HL-60 (cell line): ENCODE data around the gene NXNL1.

Experiments used
- DNase-seq, 2 experiments: peaks; one replicate each; pipeline ENCODE4 v3.0.0-alpha.2; 2010 to 2020; ENCODE audit warnings: low read depth in 1 of 2, low spot score in 1 of 2
- H3K27ac ChIP-seq: fragments of 250-450 bp; sonication (Bioruptor Pico); replicated peaks from 2 replicates; pipeline ENCODE4 v1.5.1; 2020; ENCODE audit warnings: mild to moderate bottlenecking, moderate library complexity
- H3K27me3 ChIP-seq: fragments of 250-450 bp; sonication (Bioruptor Pico); 2 replicates; pipeline ENCODE4 v1.5.1; 2021; ENCODE audit warnings: mild to moderate bottlenecking, moderate library complexity; ENCODE audit not compliant: insufficient read depth, poor library complexity, severe bottlenecking
- H3K4me3 ChIP-seq: replicated peaks from 2 replicates; pipeline ENCODE4 v1.5.1; 2011; ENCODE audit warnings: mild to moderate bottlenecking, control low read depth, low read length; ENCODE audit not compliant: insufficient read depth
- GABPA ChIP-seq: IDR thresholded peaks from 2 replicates; pipeline ENCODE4 v1.6.1; 2012; ENCODE audit warnings: low read depth
- POLR2AphosphoS5 ChIP-seq: IDR thresholded peaks from 2 replicates; pipeline ENCODE4 v1.6.1; 2012; ENCODE audit warnings: low read depth
- SPI1 ChIP-seq: IDR thresholded peaks from 2 replicates; pipeline ENCODE4 v1.6.1; 2012; ENCODE audit warnings: low read depth, mild to moderate bottlenecking, borderline replicate concordance
- TF ChIP-seq, protein P1 (sequence below): IDR thresholded peaks from 2 replicates; pipeline ENCODE4 v1.6.1; 2012; ENCODE audit warnings: low read depth; ENCODE audit not compliant: insufficient replicate concordance
- TF ChIP-seq, protein P2 (sequence below): IDR thresholded peaks from one replicate; pipeline ENCODE4 v1.5.1; 2011; ENCODE audit warnings: low read length, control low read depth, inconsistent platforms; ENCODE audit not compliant: insufficient read depth

Gene NXNL1

DNA sequence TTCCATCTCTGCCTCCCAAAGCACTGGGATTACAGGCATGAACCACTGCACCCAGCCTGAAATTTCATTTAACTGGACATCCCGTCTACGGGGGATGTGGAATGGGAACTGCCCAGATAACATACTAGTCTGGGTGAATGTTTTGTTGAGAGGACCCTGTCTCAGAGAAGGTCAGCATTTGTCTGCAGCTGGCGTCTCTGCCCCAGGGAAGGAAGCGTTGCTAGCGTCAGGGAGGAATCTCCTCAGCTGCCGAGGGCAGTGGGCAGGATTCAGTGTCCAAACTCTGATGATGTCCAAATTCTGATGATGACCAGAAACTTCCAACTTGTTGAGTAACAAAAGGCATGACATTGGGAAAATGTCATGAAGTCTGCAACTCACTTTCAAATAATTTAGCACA lies 3.1 kb downstream of the NXNL1 start:
- Histone ChIP-seq H3K27ac (no peak overlapping the region), H3K27me3 (peaks cover 11% of the 10 kb centered on the region), H3K4me3 (no peak overlapping the region)
- TF ChIP-seq, protein P1, sequence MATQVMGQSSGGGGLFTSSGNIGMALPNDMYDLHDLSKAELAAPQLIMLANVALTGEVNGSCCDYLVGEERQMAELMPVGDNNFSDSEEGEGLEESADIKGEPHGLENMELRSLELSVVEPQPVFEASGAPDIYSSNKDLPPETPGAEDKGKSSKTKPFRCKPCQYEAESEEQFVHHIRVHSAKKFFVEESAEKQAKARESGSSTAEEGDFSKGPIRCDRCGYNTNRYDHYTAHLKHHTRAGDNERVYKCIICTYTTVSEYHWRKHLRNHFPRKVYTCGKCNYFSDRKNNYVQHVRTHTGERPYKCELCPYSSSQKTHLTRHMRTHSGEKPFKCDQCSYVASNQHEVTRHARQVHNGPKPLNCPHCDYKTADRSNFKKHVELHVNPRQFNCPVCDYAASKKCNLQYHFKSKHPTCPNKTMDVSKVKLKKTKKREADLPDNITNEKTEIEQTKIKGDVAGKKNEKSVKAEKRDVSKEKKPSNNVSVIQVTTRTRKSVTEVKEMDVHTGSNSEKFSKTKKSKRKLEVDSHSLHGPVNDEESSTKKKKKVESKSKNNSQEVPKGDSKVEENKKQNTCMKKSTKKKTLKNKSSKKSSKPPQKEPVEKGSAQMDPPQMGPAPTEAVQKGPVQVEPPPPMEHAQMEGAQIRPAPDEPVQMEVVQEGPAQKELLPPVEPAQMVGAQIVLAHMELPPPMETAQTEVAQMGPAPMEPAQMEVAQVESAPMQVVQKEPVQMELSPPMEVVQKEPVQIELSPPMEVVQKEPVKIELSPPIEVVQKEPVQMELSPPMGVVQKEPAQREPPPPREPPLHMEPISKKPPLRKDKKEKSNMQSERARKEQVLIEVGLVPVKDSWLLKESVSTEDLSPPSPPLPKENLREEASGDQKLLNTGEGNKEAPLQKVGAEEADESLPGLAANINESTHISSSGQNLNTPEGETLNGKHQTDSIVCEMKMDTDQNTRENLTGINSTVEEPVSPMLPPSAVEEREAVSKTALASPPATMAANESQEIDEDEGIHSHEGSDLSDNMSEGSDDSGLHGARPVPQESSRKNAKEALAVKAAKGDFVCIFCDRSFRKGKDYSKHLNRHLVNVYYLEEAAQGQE: no peak
- TF ChIP-seq, protein P2, sequence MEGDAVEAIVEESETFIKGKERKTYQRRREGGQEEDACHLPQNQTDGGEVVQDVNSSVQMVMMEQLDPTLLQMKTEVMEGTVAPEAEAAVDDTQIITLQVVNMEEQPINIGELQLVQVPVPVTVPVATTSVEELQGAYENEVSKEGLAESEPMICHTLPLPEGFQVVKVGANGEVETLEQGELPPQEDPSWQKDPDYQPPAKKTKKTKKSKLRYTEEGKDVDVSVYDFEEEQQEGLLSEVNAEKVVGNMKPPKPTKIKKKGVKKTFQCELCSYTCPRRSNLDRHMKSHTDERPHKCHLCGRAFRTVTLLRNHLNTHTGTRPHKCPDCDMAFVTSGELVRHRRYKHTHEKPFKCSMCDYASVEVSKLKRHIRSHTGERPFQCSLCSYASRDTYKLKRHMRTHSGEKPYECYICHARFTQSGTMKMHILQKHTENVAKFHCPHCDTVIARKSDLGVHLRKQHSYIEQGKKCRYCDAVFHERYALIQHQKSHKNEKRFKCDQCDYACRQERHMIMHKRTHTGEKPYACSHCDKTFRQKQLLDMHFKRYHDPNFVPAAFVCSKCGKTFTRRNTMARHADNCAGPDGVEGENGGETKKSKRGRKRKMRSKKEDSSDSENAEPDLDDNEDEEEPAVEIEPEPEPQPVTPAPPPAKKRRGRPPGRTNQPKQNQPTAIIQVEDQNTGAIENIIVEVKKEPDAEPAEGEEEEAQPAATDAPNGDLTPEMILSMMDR: no peak
- TF ChIP-seq POLR2AphosphoS5 (no peak), SPI1 (no peak), GABPA (no peak)
- no peak for DNase-seq

DNA sequence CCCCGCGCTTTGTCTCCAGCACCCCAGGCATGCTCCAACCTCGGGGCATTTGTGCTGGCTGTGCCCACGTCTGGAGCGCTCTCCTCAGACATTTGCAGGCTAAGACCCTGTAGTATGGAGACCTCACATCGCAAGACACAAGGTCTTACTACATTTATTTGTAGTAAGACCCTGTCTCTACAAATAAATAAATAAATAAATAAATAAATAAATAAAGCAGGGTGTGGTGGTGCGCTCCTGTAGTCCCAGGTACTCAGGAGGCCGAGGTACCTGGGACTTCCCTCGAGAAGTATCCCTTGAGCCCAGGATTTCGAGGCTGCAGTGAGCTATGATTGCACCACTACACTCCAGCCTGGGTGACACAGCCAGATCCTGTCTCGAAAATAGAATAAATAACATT lies 4.6 kb downstream of the NXNL1 start:
- no peak for DNase-seq
- peaks cover 9% of the 10 kb centered on the region for H3K27me3 ChIP-seq
- H3K4me3 ChIP-seq: no peak overlapping the region
- H3K27ac ChIP-seq: no peak overlapping the region
- TF ChIP-seq SPI1: no peak
- TF ChIP-seq GABPA: no peak
- TF ChIP-seq POLR2AphosphoS5: no peak
- TF ChIP-seq, protein P1: no peak
- TF ChIP-seq, protein P2: no peak

DNA sequence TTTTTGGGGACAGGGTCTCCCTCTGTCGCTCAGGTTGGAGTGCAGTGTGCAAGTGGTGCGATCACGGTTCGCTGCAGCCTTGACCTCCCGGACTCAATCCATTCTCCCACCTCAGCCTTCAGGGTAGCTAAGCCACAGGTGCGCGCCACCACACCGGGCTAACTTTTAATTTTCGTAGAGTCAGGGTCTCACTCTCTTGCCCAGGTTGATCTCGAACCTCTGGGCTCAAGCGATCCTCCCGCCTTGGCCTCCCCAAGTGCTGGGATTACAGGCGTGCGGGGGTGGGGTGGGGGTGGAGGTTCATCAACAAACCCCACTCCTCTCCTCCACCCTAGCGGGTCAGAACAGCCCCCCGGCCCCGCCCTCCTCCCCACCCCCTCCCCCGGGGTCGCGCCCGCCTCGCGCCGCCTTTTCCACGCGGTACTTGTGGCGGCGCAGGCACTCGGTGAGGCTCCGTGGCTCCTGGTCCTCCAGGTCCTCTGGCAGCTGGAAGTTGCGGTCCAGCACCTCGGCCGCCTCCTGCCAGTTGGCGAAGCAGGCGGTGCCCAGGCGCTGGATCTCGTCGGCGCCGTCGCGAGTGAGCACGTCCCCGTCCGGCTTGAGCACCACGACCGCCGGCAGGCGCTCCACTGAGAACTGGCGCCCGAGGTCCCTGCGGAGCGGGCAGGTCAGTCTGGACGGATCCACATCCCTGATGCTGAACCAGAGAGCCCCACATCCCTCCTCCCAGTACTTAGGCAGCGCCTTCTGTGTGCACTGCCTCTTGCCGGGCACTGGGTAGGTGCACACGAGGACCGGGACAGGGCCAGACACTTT lies 5.2 kb downstream of the NXNL1 start:
- no peak for DNase-seq
- Histone ChIP-seq H3K27me3 (peaks cover 9% of the 10 kb centered on the region), H3K4me3 (no peak overlapping the region), H3K27ac (no peak overlapping the region)
- no peak for TF ChIP-seq SPI1
- TF ChIP-seq, protein P1: no peak
- no peak for TF ChIP-seq POLR2AphosphoS5
- TF ChIP-seq, protein P2: no peak
- no peak for TF ChIP-seq GABPA
